T-cell (primary cell): ENCODE data around the gene TYMP. TPM values are rescaled to one million over a fixed set of nuclear protein-coding genes. Genes with fewer than 3 reads are reported as not detected.

Experiments used
- ATAC-seq, 4 experiments: fragments of 200-7000 bp in 3 of 4; fragments of 150-1000 bp in 1 of 4; cut with Tn5 transposase; replicated peaks in 1 of 4; 1 replicate in 3 of 4; 2 replicates in 1 of 4; pipeline ENCODE4 v1.10.0; 2021; ENCODE audit warnings: moderate library complexity in 3 of 4, mild to moderate bottlenecking in 2 of 4, moderate number of reproducible peaks in 1 of 4
- CTCF ChIA-PET, 2 donors: fragments of 300-600 bp; sonication (Branson Sonifier 250); formaldehyde crosslinking; loops; one replicate each; lab custom pipeline; 2022; ENCODE audit warnings: antibody characterized with exemption in 2 of 2; lab: Charles Lee
- POLR2A ChIA-PET, 2 donors: fragments of 300-600 bp; sonication (Branson Sonifier 250); formaldehyde crosslinking; loops; one replicate each; lab custom pipeline; 2022; ENCODE audit warnings: antibody characterized with exemption in 2 of 2; lab: Charles Lee
- DNase-seq, 35 experiments: peaks; one replicate each; pipeline versions ENCODE4 v3.0.0 to v3.0.0-alpha.2; 2013 to 2023
- H3K27ac ChIP-seq: one replicate; pipeline ENCODE4 v1.5.1; 2013; ENCODE audit warnings: low read length
- H3K27me3 ChIP-seq, 2 experiments: replicated peaks in 1 of 2; 1 replicate in 1 of 2; 2 replicates in 1 of 2; pipeline versions ENCODE4 v1.6.1 to v1.7.0; 2013; ENCODE audit warnings: low read length in 1 of 2, mixed read lengths in 1 of 2; ENCODE audit not compliant: control insufficient read depth in 2 of 2, insufficient read depth in 2 of 2; ENCODE audit errors: extremely low read depth in 1 of 2
- H3K36me3 ChIP-seq, 2 donors: 1 replicate in 1 of 2; 2 replicates in 1 of 2; pipeline versions ENCODE4 v1.6.1 to v1.7.0; 2013; ENCODE audit warnings: low read length in 1 of 2; ENCODE audit not compliant: control insufficient read depth in 2 of 2, insufficient read depth in 1 of 2; ENCODE audit errors: extremely low read depth in 1 of 2
- H3K4me1 ChIP-seq, 2 experiments: 1 replicate in 1 of 2; 2 replicates in 1 of 2; pipeline versions ENCODE4 v1.6.1 to v1.7.0; 2013; ENCODE audit warnings: low read length in 2 of 2, mixed read lengths in 1 of 2; ENCODE audit not compliant: insufficient read depth in 2 of 2, control insufficient read depth in 1 of 2; ENCODE audit errors: extremely low read depth in 1 of 2
- H3K4me3 ChIP-seq, 2 donors: 1 replicate in 1 of 2; 2 replicates in 1 of 2; pipeline versions ENCODE4 v1.5.1 to v1.7.0; 2013; ENCODE audit warnings: mild to moderate bottlenecking in 2 of 2, low read length in 1 of 2, moderate library complexity in 1 of 2; ENCODE audit not compliant: control insufficient read depth in 1 of 2; ENCODE audit errors: extremely low read depth in 1 of 2
- H3K9me3 ChIP-seq: 2 replicates; pipeline ENCODE4 v1.7.0; 2013
- H3K27ac Mint-ChIP-seq, 2 donors: one replicate each; pipeline ENCODE4 v1.8.0; 2020 to 2021; ENCODE audit warnings: mild to moderate bottlenecking in 2 of 2, mixed read lengths in 2 of 2
- H3K27me3 Mint-ChIP-seq, 2 donors: one replicate each; pipeline ENCODE4 v1.8.0; 2021 to 2022; ENCODE audit warnings: mixed read lengths in 2 of 2
- H3K36me3 Mint-ChIP-seq: one replicate; pipeline ENCODE4 v1.8.0; 2021; ENCODE audit warnings: mixed read lengths
- H3K4me1 Mint-ChIP-seq, 3 donors: one replicate each; pipeline ENCODE4 v1.8.0; 2020 to 2022; ENCODE audit warnings: mixed read lengths in 3 of 3, mild to moderate bottlenecking in 1 of 3
- H3K4me3 Mint-ChIP-seq, 3 donors: one replicate each; pipeline ENCODE4 v1.8.0; 2020 to 2022; ENCODE audit warnings: mild to moderate bottlenecking in 3 of 3, mixed read lengths in 3 of 3, moderate library complexity in 3 of 3
- H3K9me3 Mint-ChIP-seq, 3 donors: one replicate each; pipeline ENCODE4 v1.8.0; 2020 to 2022; ENCODE audit warnings: mixed read lengths in 3 of 3
- WGBS: methylation state at CpG from one replicate; pipeline ENCODE4 v1.1.5; 2013; ENCODE audit warnings: missing lambda C conversion rate; ENCODE audit not compliant: insufficient coverage; 5-methylcytosine and 5-hydroxymethylcytosine counted together
- total RNA-seq, 35 experiments: library from RNA in 6 of 35; stranded (reverse) in 6 of 35; fragments of 120-200 nt in 1 of 35; gene quantifications; one replicate each; pipeline versions ENCODE4 v1.2.1 to v1.2.4 and lab custom pipeline; 2013 to 2026

TYMP gene
- total RNA-seq, 5 donors from 2014 or later (not counting 1 experiment from before 2014, with no cell fraction given) = 11.6 to 29.1 (median 14.9) TPM

DNA sequence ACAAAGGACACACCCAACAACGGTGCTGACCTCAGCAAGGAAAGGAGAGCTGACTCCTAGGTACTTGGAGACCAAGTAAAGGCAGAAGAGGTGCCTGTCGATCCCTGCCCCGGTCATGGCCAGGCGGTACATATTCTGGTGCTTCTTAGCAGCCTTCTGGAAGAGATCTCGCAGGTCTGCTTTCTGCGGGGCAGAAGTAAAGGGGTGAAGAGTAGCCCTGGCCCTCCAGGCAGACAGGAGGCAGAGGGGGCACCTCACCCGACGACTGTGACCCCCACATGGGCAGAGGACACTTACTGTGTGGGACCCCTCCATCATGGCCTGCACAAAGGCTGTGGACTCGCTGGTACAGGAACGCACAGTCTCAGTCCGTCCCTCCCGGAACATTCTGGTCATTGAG lies 41.0 kb upstream of the TYMP start:
- ChIA-PET CTCF (interaction anchor here in 1 of 2 donors (0.6 kb wide), 1 partner anchor 17 kb away, joined by 3 read pairs; no protein-coding TSS in a partner anchor), POLR2A (no interaction called here)
- Mint-ChIP-seq H3K27ac (no peak overlapping the region), H3K9me3 (no peaks in the 10 kb centered on the region), H3K27me3 (no peaks in the 10 kb centered on the region), H3K36me3 (peaks cover 30% of the 10 kb centered on the region), H3K4me3 (no peak overlapping the region), H3K4me1 (no peaks in the 10 kb centered on the region)
- H3K9me3 ChIP-seq = no peaks in the 10 kb centered on the region
- H3K27ac ChIP-seq = no peak overlapping the region
- WGBS = 95% methylated on average over 11 of the region's 12 CpGs
- H3K36me3 ChIP-seq = peaks cover 21 to 42% of the 10 kb centered on the region in 2 donors
- DNase-seq = no peak
- no peaks in the 10 kb centered on the region for H3K4me1 ChIP-seq
- ATAC-seq = no peak
- no peak overlapping the region for H3K4me3 ChIP-seq
- no peaks in the 10 kb centered on the region for H3K27me3 ChIP-seq

DNA sequence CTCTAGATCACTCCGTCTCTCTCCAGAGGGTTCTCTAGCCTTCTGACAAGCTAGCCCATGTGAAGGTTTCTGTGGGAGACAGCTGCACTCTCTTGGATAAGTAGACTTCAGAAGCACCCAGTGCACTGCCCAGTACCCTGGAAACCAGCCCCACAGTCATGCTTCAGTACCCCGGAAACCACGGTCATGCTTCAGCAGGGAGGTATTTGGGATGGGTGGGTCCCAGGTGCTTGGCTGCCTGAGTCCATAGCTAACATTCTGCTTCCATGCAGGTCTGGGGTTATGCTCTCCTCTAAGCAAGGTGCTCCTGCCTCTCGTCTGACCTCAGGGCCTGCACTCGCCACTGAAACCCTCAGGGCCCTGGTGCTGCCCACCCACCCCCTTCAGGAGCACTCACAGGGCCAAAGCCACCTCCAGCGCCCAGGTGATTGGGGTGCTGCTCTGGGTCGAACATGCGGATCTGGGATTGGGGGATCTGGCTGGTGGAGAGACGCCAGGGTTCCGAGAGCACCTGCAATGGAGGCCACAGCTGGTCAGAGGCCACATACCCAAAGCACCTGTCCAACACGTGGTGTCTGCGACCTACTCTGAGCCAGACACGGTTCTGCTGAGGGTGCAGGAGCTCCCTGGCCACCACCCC lies 40.2 kb upstream of the TYMP start:
- H3K36me3 ChIP-seq = peaks cover 18 to 42% of the 10 kb centered on the region in 2 donors
- ATAC-seq (no peak), DNase-seq (no peak)
- Mint-ChIP-seq H3K27me3 (no peaks in the 10 kb centered on the region), H3K4me1 (no peaks in the 10 kb centered on the region), H3K27ac (no peak overlapping the region), H3K4me3 (no peak overlapping the region), H3K9me3 (no peaks in the 10 kb centered on the region), H3K36me3 (peaks cover 27% of the 10 kb centered on the region)
- H3K4me1 ChIP-seq = no peaks in the 10 kb centered on the region
- WGBS = 91% methylated on average over 12 of the region's 13 CpGs
- peaks cover 0 to 2% of the 10 kb centered on the region in 2 experiments for H3K27me3 ChIP-seq
- ChIA-PET CTCF (no interaction called here), POLR2A (no interaction called here)
- H3K27ac ChIP-seq = no peak overlapping the region
- H3K9me3 ChIP-seq = no peaks in the 10 kb centered on the region
- H3K4me3 ChIP-seq = no peak overlapping the region

DNA sequence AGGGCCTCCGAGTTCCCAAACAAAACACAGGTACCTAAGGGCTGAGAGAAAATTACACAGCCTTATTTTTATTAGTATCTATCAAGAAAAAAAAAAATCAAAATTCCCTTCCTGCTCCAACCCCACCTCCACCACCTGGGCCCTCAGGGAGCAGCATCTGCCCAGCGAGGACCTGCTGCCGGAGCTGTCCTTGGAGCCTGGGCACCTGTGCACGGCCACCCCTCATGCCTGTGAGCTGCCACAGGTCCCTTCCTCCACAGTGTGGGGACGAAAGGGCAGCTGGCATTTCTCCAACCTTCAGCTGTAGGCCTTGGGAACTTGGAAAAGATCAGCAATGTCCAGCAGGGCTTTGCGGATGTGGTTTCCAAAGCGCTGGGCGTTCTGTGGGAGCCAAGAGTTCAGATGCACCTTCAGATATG lies 39.2 kb upstream of the TYMP start:
- H3K27me3 ChIP-seq = peaks cover 0 to 2% of the 10 kb centered on the region in 2 experiments
- no peak for ATAC-seq
- peaks cover 18 to 40% of the 10 kb centered on the region in 2 donors for H3K36me3 ChIP-seq
- no peak overlapping the region for H3K4me3 Mint-ChIP-seq
- peaks cover 27% of the 10 kb centered on the region for H3K36me3 Mint-ChIP-seq
- CTCF ChIA-PET = no interaction called here
- H3K4me3 ChIP-seq = no peak overlapping the region
- no peaks in the 10 kb centered on the region for H3K27me3 Mint-ChIP-seq
- no peaks in the 10 kb centered on the region for H3K9me3 Mint-ChIP-seq
- no peak for DNase-seq
- H3K4me1 ChIP-seq = no peaks in the 10 kb centered on the region
- H3K9me3 ChIP-seq = no peaks in the 10 kb centered on the region
- H3K4me1 Mint-ChIP-seq = no peaks in the 10 kb centered on the region
- POLR2A ChIA-PET = interaction anchor here in 1 of 2 donors (0.5 kb wide), 1 partner anchor 79 kb away, joined by 3 read pairs; no protein-coding TSS in a partner anchor
- WGBS = 98% methylated on average over 6 of the region's 8 CpGs
- H3K27ac ChIP-seq = no peak overlapping the region
- no peak overlapping the region for H3K27ac Mint-ChIP-seq

DNA sequence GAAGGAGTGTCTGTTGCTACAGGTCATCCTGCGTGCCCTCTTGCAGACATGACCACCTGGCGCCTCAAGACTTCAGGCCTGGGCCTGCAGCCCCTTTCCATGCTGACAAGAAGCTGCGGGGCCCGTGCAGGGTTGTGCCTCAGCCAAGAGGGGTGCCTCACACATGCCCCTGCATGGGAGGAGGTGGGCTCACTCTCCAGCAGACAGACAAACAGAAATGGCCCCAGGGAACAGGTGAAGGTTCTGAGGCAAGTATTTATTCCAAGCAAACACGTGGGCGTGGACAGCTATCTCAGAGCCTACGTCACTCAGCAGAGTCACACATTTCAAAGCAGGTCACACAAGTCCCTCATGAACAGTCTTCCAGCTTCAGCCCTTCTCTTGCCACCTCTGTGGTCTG lies 38.8 kb upstream of the TYMP start:
- ATAC-seq (no peak), DNase-seq (no peak)
- peaks cover 27% of the 10 kb centered on the region for H3K36me3 Mint-ChIP-seq
- no peak overlapping the region for H3K27ac Mint-ChIP-seq
- Histone ChIP-seq H3K27me3 (peaks cover 0 to 2% of the 10 kb centered on the region in 2 experiments), H3K27ac (no peak overlapping the region), H3K4me3 (no peak overlapping the region), H3K9me3 (no peaks in the 10 kb centered on the region), H3K4me1 (peaks cover 0 to 2% of the 10 kb centered on the region in 2 experiments), H3K36me3 (peaks cover 14 to 39% of the 10 kb centered on the region in 2 donors)
- H3K9me3 Mint-ChIP-seq = no peaks in the 10 kb centered on the region
- CTCF ChIA-PET = no interaction called here
- POLR2A ChIA-PET = interaction anchor here in 1 of 2 donors (0.5 kb wide), 1 partner anchor 78 kb away, joined by 3 read pairs; no protein-coding TSS in a partner anchor
- no peak overlapping the region for H3K4me3 Mint-ChIP-seq
- 100% methylated on average over 2 of the region's 7 CpGs for WGBS
- peaks cover 0 to 3% (median 3%) of the 10 kb centered on the region in 3 donors for H3K4me1 Mint-ChIP-seq
- no peaks in the 10 kb centered on the region for H3K27me3 Mint-ChIP-seq

DNA sequence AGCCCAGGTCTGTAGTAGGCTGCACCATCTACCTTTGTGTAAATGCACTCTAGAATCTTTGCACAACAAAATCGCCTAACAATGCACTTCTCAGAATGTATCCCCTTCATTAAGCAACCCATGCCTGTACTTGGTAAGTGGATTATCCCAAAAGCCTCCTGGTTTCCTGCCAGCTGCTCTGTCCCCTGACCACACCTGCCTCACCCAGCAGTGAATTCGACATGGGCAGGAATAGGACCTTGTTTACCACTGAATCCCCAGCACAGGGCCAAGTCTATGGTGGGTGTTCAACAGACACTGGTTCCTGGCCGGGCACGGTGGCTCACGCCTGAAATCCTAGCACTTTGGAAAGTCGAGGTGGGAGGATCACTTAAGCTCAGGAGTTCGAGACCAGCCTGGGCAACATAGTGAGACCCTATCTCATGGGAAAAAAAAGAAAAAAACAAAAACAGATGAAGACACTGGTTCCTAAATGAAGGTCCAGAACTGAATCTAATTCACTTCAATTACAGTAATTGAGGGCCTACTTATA lies 38.0 kb upstream of the TYMP start:
- CTCF ChIA-PET = no interaction called here
- H3K27me3 ChIP-seq = peaks cover 0 to 2% of the 10 kb centered on the region in 2 experiments
- peaks cover 0 to 10% of the 10 kb centered on the region in 2 experiments for H3K4me1 ChIP-seq
- H3K36me3 Mint-ChIP-seq = peaks cover 27% of the 10 kb centered on the region
- ATAC-seq = no peak
- H3K4me3 ChIP-seq = no peak overlapping the region
- no peak for DNase-seq
- WGBS = 88% methylated on average over 1 of the region's 7 CpGs
- H3K4me1 Mint-ChIP-seq = peaks cover 8 to 11% (median 11%) of the 10 kb centered on the region in 3 donors
- no peak overlapping the region for H3K27ac Mint-ChIP-seq
- no peak overlapping the region for H3K4me3 Mint-ChIP-seq
- POLR2A ChIA-PET = no interaction called here
- no peaks in the 10 kb centered on the region for H3K27me3 Mint-ChIP-seq
- H3K27ac ChIP-seq = no peak overlapping the region
- no peaks in the 10 kb centered on the region for H3K9me3 ChIP-seq
- H3K9me3 Mint-ChIP-seq = no peaks in the 10 kb centered on the region
- peaks cover 14 to 38% of the 10 kb centered on the region in 2 donors for H3K36me3 ChIP-seq

DNA sequence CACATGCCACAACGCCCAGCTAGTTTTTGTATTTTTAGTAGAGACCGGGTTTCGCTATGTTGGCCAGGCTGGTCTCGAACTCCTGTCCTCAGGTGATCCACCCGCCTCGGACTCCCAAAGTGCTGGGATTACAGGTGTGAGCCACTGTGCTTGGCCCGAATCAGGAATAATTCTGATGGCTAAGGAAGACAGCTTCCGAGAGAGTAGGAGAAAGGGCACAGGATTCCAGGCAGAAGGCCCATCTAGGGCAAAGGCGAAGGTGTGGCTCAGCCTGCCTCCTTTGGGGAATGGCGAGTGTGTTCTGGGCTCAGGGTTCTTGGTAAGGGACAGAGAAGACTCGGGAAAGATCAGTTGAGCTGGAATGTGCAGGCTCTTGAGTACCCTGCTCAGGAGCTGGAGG lies 34.5 kb upstream of the TYMP start:
- WGBS = 95% methylated on average over 11 of the region's 11 CpGs
- POLR2A ChIA-PET = interaction anchor here in 1 of 2 donors (0.5 kb wide), 1 partner anchor 237 kb away, joined by 3 read pairs; no protein-coding TSS in a partner anchor
- peak overlapping the region in 1 of 3 donors; percentile 90 for H3K4me3 Mint-ChIP-seq

More for the DNA sequence above, 34.5 kb upstream of the TYMP start:
- DNase-seq = no peak
- Histone ChIP-seq H3K4me1 (peaks cover 0 to 17% of the 10 kb centered on the region in 2 experiments), H3K36me3 (peaks cover 7 to 8% of the 10 kb centered on the region in 2 donors), H3K4me3 (no peak overlapping the region), H3K27ac (no peak overlapping the region), H3K9me3 (no peaks in the 10 kb centered on the region), H3K27me3 (peaks cover 0 to 2% of the 10 kb centered on the region in 2 experiments)
- ATAC-seq = no peak
- Mint-ChIP-seq H3K27me3 (no peaks in the 10 kb centered on the region), H3K27ac (no peak overlapping the region), H3K9me3 (no peaks in the 10 kb centered on the region), H3K36me3 (peaks cover 4% of the 10 kb centered on the region), H3K4me1 (peaks cover 17 to 20% (median 17%) of the 10 kb centered on the region in 3 donors)
- CTCF ChIA-PET = interaction anchor here in 1 of 2 donors (0.6 to 2.3 kb wide), 3 partner anchors 39 to 57 kb away, joined by 3 to 13 read pairs (median 5); partner anchors contain the start of genes LMF2 and SCO2
